DOHH2 (cell line): ENCODE measurements around the gene ATP2B2.

Source experiments
- CTCF ChIP-seq: fragments of 200-600 bp; sonication (generic); IDR thresholded peaks from one replicate; pipeline ENCODE4 v1.5.1; 2014; ENCODE audit warnings: antibody characterized with exemption, mild to moderate bottlenecking, low read depth, low read length; ENCODE audit not compliant: poor library complexity, severe bottlenecking
- EZH2phosphoT487 ChIP-seq: fragments of 200-600 bp; sonication (generic); IDR thresholded peaks from 2 replicates; pipeline ENCODE4 v1.6.1; 2017; ENCODE audit warnings: borderline replicate concordance, mild to moderate bottlenecking, antibody characterized with exemption, low read length, moderate library complexity, mixed read lengths

DNA sequence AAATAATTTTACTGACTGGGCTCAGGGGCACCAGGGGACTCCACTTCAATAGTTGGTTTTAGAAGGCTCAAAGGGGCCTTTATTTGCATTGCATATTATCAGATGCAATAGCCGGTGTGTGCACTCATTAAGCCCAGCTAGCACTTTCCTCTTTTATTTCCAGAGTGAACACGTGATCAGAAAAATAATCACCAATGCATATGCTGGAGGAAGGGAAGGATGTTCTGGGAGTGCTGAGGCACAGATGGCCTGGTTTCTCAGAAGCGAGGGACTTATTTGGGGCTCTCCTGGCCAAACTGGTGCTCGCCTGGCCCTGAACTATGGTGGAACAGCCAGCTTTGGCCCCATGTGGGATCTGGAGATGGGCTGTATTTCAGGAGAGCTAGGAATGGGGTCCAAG, 124.0 kb downstream of the ATP2B2 start:
- no peak for TF ChIP-seq CTCF
- no peak for TF ChIP-seq EZH2phosphoT487
